A375 (cell line): ENCODE data around the gene GCG. TPM values are rescaled to one million over a fixed set of nuclear protein-coding genes. Genes with fewer than 3 reads are reported as not detected.

ENCODE experiments used
- total RNA-seq: library from RNA; depleted of rRNA; stranded (reverse); fragments of >200 nt; shearing (Covaris generic); gene quantifications from 2 replicates; pipeline ENCODE4 v1.2.3, GENCODE V29; 2014; rRNA removed

GCG gene
- total RNA-seq, result not detected in 2 replicates

GRCh38 chr2:162152147-162152546 is at the start of gene GCG:
Gene GCG (minus strand): TSS chr2:162152247. CDS start chr2:162149178, 3,069 bp downstream.

Other genes with a start within 250 kb of the GCG start
- 0.05 TPM in 1 of 2 replicates, not detected in the other for gene DPP4, start 78.0 kb downstream of the GCG start, total RNA-seq
- 0.37 TPM in 1 of 2 replicates, not detected in the other for gene FAP, start 91.2 kb upstream of the GCG start, total RNA-seq
- 1.5 and 2.9 TPM in 2 replicates for gene IFIH1, start 166.4 kb upstream of the GCG start, total RNA-seq
- 3.7 TPM in 2 replicates for gene GCA, start 191.9 kb upstream of the GCG start, total RNA-seq